Common myeloid progenitor, CD34-positive (primary cell): Measurements from ENCODE around the gene SYCN.

Experiments
- CTCF ChIA-PET: fragments of 350-600 bp; sonication (Branson Sonifier 250); formaldehyde crosslinking; loops from one replicate; lab custom pipeline; 2021; ENCODE audit warnings: antibody characterized with exemption; lab: Charles Lee
- POLR2A ChIA-PET: fragments of 350-600 bp; sonication (Branson Sonifier 250); formaldehyde crosslinking; loops from one replicate; lab custom pipeline; 2021; ENCODE audit warnings: antibody characterized with exemption; lab: Charles Lee
- DNase-seq, 3 donors: peaks; one replicate each; pipeline versions ENCODE4 v3.0.0 to v3.0.0-alpha.2; 2013
- H3K27ac ChIP-seq, 2 experiments: 1 replicate in 1 of 2; 2 replicates in 1 of 2; pipeline ENCODE4 v1.7.0; 2013; ENCODE audit warnings: inconsistent platforms in 2 of 2, low read length in 2 of 2, mild to moderate bottlenecking in 2 of 2, low read depth in 1 of 2, moderate library complexity in 1 of 2; ENCODE audit not compliant: severe bottlenecking in 2 of 2, insufficient read depth in 1 of 2, poor library complexity in 1 of 2
- H3K27me3 ChIP-seq, 5 experiments: replicated peaks in 2 of 5; 1 replicate in 3 of 5; 2 replicates in 2 of 5; pipeline versions ENCODE4 v1.6.1 to v1.7.0; 2013; ENCODE audit warnings: low read length in 4 of 5, mild to moderate bottlenecking in 2 of 5, moderate library complexity in 2 of 5, inconsistent platforms in 1 of 5; ENCODE audit not compliant: insufficient read depth in 5 of 5, control insufficient read depth in 4 of 5
- H3K36me3 ChIP-seq, 4 experiments: 1 replicate in 2 of 4; 2 replicates in 2 of 4; pipeline versions ENCODE4 v1.6.1 to v1.7.0; 2013; ENCODE audit warnings: low read length in 3 of 4, control low read depth in 1 of 4, mild to moderate bottlenecking in 1 of 4; ENCODE audit not compliant: control insufficient read depth in 4 of 4, insufficient read depth in 4 of 4
- H3K4me1 ChIP-seq, 4 experiments: 1 replicate in 3 of 4; 2 replicates in 1 of 4; pipeline versions ENCODE4 v1.6.1 to v1.7.1; 2013; ENCODE audit warnings: low read length in 3 of 4, mild to moderate bottlenecking in 3 of 4, control low read depth in 1 of 4, inconsistent platforms in 1 of 4, moderate library complexity in 1 of 4; ENCODE audit not compliant: control insufficient read depth in 4 of 4, insufficient read depth in 4 of 4; ENCODE audit errors: control extremely low read depth in 1 of 4
- H3K4me3 ChIP-seq, 7 experiments: 1 replicate in 4 of 7; 2 replicates in 3 of 7; pipeline versions ENCODE4 v1.5.1 to v1.7.0; 2013; ENCODE audit warnings: mild to moderate bottlenecking in 7 of 7, low read length in 6 of 7, moderate library complexity in 6 of 7, inconsistent platforms in 2 of 7, low read depth in 2 of 7, control low read depth in 1 of 7; ENCODE audit not compliant: insufficient read depth in 4 of 7, control insufficient read depth in 1 of 7; ENCODE audit errors: extremely low read depth in 1 of 7
- H3K9me3 ChIP-seq, 5 experiments: 1 replicate in 4 of 5; 2 replicates in 1 of 5; pipeline versions ENCODE4 v1.6.1 to v1.7.1; 2013; ENCODE audit warnings: low read length in 4 of 5, mild to moderate bottlenecking in 2 of 5, inconsistent platforms in 1 of 5, low read depth in 1 of 5, moderate library complexity in 1 of 5; ENCODE audit not compliant: control insufficient read depth in 4 of 5, insufficient read depth in 2 of 5; ENCODE audit errors: control extremely low read depth in 1 of 5
- WGBS: methylation state at CpG from one replicate; pipeline ENCODE4 v1.1.5; 2013; ENCODE audit not compliant: insufficient coverage; 5-methylcytosine and 5-hydroxymethylcytosine counted together

The SYCN gene

GRCh38 chr19:39180749-39181148 is 23.3 kb downstream of the SYCN start:
- ChIA-PET CTCF (interaction anchor here (0.5 kb wide), 1 partner anchor 76 kb away, joined by 3 read pairs; no protein-coding TSS in a partner anchor), POLR2A (no interaction called here)
- Histone ChIP-seq H3K4me1 (peaks cover 0 to 4% (median under 1%) of the 10 kb centered on the region in 4 experiments), H3K36me3 (peaks cover 3 to 37% (median 22%) of the 10 kb centered on the region in 4 experiments), H3K9me3 (no peaks in the 10 kb centered on the region), H3K27ac (no peak overlapping the region), H3K4me3 (no peak overlapping the region), H3K27me3 (no peaks in the 10 kb centered on the region)
- 94% methylated on average over 9 of the region's 9 CpGs for WGBS
- no peak for DNase-seq

GRCh38 chr19:39179754-39180153 is 24.3 kb downstream of the SYCN start:
- CTCF ChIA-PET: no interaction called here
- Histone ChIP-seq H3K4me1 (peaks cover 0 to 4% (median under 1%) of the 10 kb centered on the region in 4 experiments), H3K9me3 (no peaks in the 10 kb centered on the region), H3K27me3 (no peaks in the 10 kb centered on the region), H3K4me3 (no peak overlapping the region), H3K36me3 (peaks cover 3 to 47% (median 23%) of the 10 kb centered on the region in 4 experiments), H3K27ac (no peak overlapping the region)
- 94% methylated on average over 10 of the region's 10 CpGs for WGBS
- no peak for DNase-seq
- POLR2A ChIA-PET: no interaction called here

GRCh38 chr19:39178296-39179006 is 25.6 kb downstream of the SYCN start:
- peaks cover 3 to 57% (median 23%) of the 10 kb centered on the region in 4 experiments for H3K36me3 ChIP-seq

GRCh38 chr19:39177736-39178135 is 26.3 kb downstream of the SYCN start:
- Histone ChIP-seq H3K9me3 (no peaks in the 10 kb centered on the region), H3K36me3 (peaks cover 3 to 61% (median 23%) of the 10 kb centered on the region in 4 experiments), H3K27ac (no peak overlapping the region), H3K4me1 (no peaks in the 10 kb centered on the region), H3K4me3 (no peak overlapping the region), H3K27me3 (no peaks in the 10 kb centered on the region)
- 100% methylated on average over 5 of the region's 11 CpGs for WGBS
- ChIA-PET CTCF (no interaction called here), POLR2A (no interaction called here)
- no peak for DNase-seq

More at GRCh38 chr19:39178296-39179006, 25.6 kb downstream of the SYCN start:
- Histone ChIP-seq H3K27ac (no peak overlapping the region), H3K9me3 (no peaks in the 10 kb centered on the region), H3K4me3 (no peak overlapping the region), H3K4me1 (no peaks in the 10 kb centered on the region), H3K27me3 (no peaks in the 10 kb centered on the region)
- ChIA-PET CTCF (no interaction called here), POLR2A (no interaction called here)
- DNase-seq: no peak
- WGBS: 95% methylated on average over 22 of the region's 30 CpGs

GRCh38 chr19:39177110-39177699 is 26.9 kb downstream of the SYCN start:
- Histone ChIP-seq H3K36me3 (peaks cover 3 to 66% (median 25%) of the 10 kb centered on the region in 4 experiments), H3K4me3 (no peak overlapping the region), H3K9me3 (no peaks in the 10 kb centered on the region), H3K27ac (no peak overlapping the region), H3K27me3 (no peaks in the 10 kb centered on the region), H3K4me1 (no peaks in the 10 kb centered on the region)
- CTCF ChIA-PET: no interaction called here
- DNase-seq: no peak
- POLR2A ChIA-PET: no interaction called here
- 90% methylated on average over 4 of the region's 10 CpGs for WGBS

- no peaks in the 10 kb centered on the region for H3K27me3 ChIP-seq
- H3K36me3 ChIP-seq: peaks cover 9 to 77% (median 28%) of the 10 kb centered on the region in 4 experiments
- H3K4me1 ChIP-seq: peaks cover 0 to 2% (median 0%) of the 10 kb centered on the region in 4 experiments
- CTCF ChIA-PET: interaction anchor here (1.3 to 1.5 kb wide), 2 partner anchors 23 to 30 kb away, joined by 3 read pairs; no protein-coding TSS in a partner anchor
- no peak overlapping the region for H3K4me3 ChIP-seq
- H3K27ac ChIP-seq: no peak overlapping the region
- DNase-seq: no peak
- WGBS: 100% methylated on average over 7 of the region's 7 CpGs
- POLR2A ChIA-PET: no interaction called here
- no peaks in the 10 kb centered on the region for H3K9me3 ChIP-seq
These were observed 28.5 kb downstream of the SYCN start for GRCh38 chr19:39175564-39175963.
